Thyroid gland (tissue), 4 donors: ENCODE data around the gene FAR1.

Source experiments
- CTCF ChIP-seq, 6 experiments: fragments of 200-600 bp in 3 of 6; fragments of 450-650 bp in 3 of 6; sonication (generic) in 3 of 6; IDR thresholded peaks; one replicate each; pipeline ENCODE4 v1.5.1; 2016 to 2019; ENCODE audit warnings: antibody characterized with exemption in 6 of 6, mild to moderate bottlenecking in 2 of 6, inconsistent platforms in 1 of 6, moderate library complexity in 1 of 6
- POLR2A ChIP-seq, 2 donors: fragments of 450-650 bp; IDR thresholded peaks; one replicate each; pipeline ENCODE4 v1.6.1; 2017; ENCODE audit warnings: antibody characterized with exemption in 2 of 2, mild to moderate bottlenecking in 2 of 2, moderate library complexity in 1 of 2

- no peak for TF ChIP-seq CTCF (IDR thresholded peaks at IDR 0.05)
- no peak for TF ChIP-seq POLR2A (IDR thresholded peaks at IDR 0.05)
These were observed 4.2 kb downstream of the FAR1 start for GRCh38 chr11:13672576-13673210.
